IPS-18a (cell line): ENCODE results near the gene PPFIBP2.

Experiments
- H3K27ac ChIP-seq: one replicate; pipeline ENCODE4 v1.5.1; 2013; ENCODE audit warnings: low read length
- H3K27me3 ChIP-seq: one replicate; pipeline ENCODE4 v1.6.1; 2013; ENCODE audit warnings: mild to moderate bottlenecking, low read length; ENCODE audit not compliant: control insufficient read depth, insufficient read depth
- H3K36me3 ChIP-seq: one replicate; pipeline ENCODE4 v1.6.1; 2013; ENCODE audit warnings: low read depth, low read length; ENCODE audit not compliant: control insufficient read depth
- H3K4me1 ChIP-seq: one replicate; pipeline ENCODE4 v1.6.1; 2013; ENCODE audit warnings: low read depth, low read length; ENCODE audit not compliant: control insufficient read depth
- H3K4me3 ChIP-seq: one replicate; pipeline ENCODE4 v1.5.1; 2013; ENCODE audit warnings: low read length
- H3K9ac ChIP-seq: one replicate; pipeline ENCODE4 v1.6.1; 2013; ENCODE audit warnings: mild to moderate bottlenecking, low read length, moderate library complexity
- H3K9me3 ChIP-seq: one replicate; pipeline ENCODE4 v1.6.1; 2013; ENCODE audit warnings: low read depth, low read length; ENCODE audit not compliant: control insufficient read depth

The PPFIBP2 gene

DNA sequence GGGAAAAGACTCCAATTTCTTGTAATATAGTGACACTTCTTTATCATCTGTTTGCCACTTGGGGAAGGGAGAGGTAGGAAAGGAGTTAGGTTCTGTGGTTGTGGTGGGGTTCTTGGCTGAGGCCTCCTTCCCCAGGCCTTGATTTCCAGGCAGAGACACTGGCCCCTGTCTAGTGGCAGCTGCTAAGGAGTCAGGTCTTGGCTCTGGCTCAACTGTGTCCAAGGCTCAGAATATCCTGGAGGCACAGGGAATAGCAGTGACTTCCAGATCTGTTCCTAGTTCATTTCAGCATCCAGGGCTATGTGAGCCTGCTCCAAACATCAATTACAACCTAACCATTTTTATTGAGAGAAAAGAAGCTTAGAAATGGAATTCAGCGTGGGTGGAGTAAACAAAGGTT is 29.5 kb downstream of the PPFIBP2 start:
- Histone ChIP-seq H3K27me3 (no peaks in the 10 kb centered on the region), H3K27ac (no peak overlapping the region), H3K9ac (no peak overlapping the region), H3K4me1 (peaks cover 6% of the 10 kb centered on the region), H3K36me3 (no peaks in the 10 kb centered on the region), H3K4me3 (no peak overlapping the region), H3K9me3 (no peaks in the 10 kb centered on the region)

DNA sequence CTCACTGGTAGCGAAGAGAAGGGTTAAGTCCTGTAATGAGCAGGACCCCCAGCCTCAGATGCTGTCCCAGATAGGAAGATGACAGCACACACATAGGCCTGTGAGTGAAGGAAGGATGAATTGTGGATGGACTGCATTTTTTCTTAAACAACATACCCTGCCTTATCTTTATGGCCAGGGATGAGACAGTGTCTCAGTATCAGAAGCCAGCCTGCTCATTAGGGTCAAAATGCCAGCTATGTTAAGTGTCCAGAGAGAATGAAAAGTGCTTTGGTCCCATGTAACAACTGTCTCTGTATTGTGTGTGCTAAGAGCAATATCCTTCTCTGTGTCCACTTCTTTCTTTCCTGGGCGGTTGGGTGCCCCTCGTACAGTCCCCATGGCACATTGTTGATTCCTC is 30.2 kb downstream of the PPFIBP2 start:
- Histone ChIP-seq H3K9me3 (no peaks in the 10 kb centered on the region), H3K27ac (no peak overlapping the region), H3K9ac (no peak overlapping the region), H3K36me3 (no peaks in the 10 kb centered on the region), H3K4me1 (peaks cover 11% of the 10 kb centered on the region), H3K4me3 (no peak overlapping the region), H3K27me3 (no peaks in the 10 kb centered on the region)

DNA sequence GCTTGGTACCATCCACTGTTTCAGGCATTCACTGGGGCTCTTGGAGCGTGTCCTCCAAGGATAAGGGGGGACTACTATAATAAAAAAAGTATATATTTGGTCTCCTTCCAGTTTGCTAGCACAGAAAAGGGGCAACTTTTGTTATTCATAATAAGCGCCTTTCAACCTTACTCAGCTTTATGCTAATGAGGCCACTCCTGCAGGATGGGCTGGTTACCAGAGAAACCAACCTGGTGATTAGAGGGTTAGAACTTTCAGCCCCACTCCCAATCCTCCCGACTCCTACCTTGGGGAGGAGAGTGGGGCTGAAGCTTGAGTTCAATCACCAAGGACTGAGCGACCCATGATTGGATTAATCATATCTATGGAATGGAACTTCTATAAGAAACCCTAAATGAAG is 31.8 kb downstream of the PPFIBP2 start:
- Histone ChIP-seq H3K27me3 (no peaks in the 10 kb centered on the region), H3K27ac (no peak overlapping the region), H3K9me3 (no peaks in the 10 kb centered on the region), H3K4me1 (peaks cover 11% of the 10 kb centered on the region), H3K9ac (no peak overlapping the region), H3K4me3 (no peak overlapping the region), H3K36me3 (no peaks in the 10 kb centered on the region)

DNA sequence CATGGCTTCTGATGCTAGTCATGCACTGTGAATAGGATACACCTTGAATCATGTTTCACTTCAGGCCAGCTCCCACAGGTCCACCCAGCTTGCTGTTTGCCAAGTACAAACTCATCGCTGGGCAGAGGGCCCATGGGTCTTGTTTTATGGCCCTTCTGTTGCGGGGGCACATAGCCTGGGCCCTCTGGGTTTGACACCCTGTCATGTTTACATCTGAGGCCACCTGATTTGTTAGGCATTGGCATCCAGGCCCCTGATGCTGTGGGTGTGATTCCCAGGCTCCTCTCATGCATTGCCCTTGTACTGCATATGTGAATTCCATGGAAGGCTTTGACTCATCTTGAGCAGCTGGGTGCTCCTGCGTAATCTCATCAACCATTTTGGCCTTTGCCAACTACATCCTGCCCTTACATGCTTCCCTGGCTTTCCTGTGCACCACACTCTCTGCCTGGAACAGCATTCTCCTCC is 32.6 kb downstream of the PPFIBP2 start:
- Histone ChIP-seq H3K4me1 (peaks cover 11% of the 10 kb centered on the region), H3K9ac (no peak overlapping the region), H3K27me3 (no peaks in the 10 kb centered on the region), H3K27ac (no peak overlapping the region), H3K9me3 (no peaks in the 10 kb centered on the region), H3K36me3 (no peaks in the 10 kb centered on the region), H3K4me3 (no peak overlapping the region)

DNA sequence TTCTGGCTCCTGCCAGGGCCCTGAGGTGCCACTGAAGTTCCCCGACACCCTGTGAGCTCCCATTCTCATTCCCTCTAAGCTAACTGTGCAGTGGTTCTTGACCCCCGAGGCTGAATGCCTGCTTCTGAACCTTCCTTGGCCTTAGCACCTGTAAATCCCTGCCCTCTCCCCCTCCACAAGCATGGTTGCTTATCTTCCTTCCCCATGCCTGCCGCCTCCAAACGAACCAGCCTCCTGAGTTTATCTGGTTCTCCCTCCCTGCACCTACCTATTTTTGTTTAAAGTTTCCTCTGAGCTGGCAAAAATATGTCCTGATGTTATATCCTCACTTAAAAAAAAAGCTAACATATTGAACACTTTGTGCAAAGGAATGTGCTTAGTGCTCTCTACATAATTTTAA is 33.9 kb downstream of the PPFIBP2 start:
- H3K9ac ChIP-seq, result no peak overlapping the region
- no peaks in the 10 kb centered on the region for H3K9me3 ChIP-seq
- H3K4me3 ChIP-seq, result no peak overlapping the region
- no peaks in the 10 kb centered on the region for H3K36me3 ChIP-seq
- no peaks in the 10 kb centered on the region for H3K27me3 ChIP-seq
- H3K4me1 ChIP-seq, result peaks cover 11% of the 10 kb centered on the region
- H3K27ac ChIP-seq, result no peak overlapping the region

DNA sequence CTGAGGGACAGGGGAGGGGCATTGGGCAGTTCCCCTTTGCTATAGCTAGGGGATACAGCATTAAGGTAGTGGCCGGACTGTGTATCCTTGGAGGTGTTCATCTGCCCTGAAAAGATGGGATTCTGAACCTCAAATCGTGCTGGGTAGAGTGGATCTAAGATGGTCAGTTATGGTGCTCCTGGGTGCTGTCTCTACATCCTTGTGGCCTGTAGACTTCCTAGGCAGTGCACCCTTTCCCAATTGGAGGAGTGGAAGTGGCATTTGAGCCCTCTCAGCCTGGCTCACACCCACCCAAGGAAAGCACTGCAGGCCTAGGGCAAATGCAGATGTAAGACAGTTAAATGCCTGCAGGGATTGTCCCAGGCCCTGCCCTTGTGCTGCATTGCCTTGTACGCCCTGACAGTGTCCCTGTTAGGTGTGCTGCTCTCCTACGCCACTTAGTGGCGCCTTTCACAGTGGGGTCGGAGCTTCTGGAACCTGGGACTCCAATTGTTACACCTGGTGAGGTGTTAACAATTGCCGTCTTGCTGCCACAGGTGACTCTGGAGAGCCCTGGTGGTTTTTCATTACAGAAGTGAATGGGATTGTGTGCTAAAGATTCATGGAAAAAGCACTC is 35.0 kb downstream of the PPFIBP2 start:
- H3K9me3 ChIP-seq, result no peaks in the 10 kb centered on the region
- H3K4me1 ChIP-seq, result peaks cover 11% of the 10 kb centered on the region
- no peaks in the 10 kb centered on the region for H3K36me3 ChIP-seq
- H3K9ac ChIP-seq, result no peak overlapping the region
- no peaks in the 10 kb centered on the region for H3K27me3 ChIP-seq
- no peak overlapping the region for H3K27ac ChIP-seq
- H3K4me3 ChIP-seq, result no peak overlapping the region

DNA sequence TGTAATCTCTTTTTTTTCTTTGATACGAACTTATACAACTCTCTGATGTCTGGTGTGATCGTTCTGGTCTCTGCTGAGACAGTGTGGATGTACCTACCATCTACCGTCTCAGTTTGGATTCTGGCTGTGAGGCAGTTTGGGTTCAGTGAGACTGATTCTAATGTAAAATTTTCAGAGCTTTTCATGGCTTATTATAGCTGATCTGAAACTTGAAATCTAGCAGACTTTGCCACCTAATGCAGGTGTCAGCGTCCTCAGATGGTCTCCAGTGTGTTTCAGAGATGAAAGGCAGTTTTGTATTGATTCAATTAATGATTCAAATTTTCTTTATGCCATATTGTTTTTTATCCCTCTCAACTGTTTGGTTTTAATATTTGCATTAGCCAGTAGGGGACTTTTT is 35.9 kb downstream of the PPFIBP2 start:
- peaks cover 11% of the 10 kb centered on the region for H3K4me1 ChIP-seq
- H3K9me3 ChIP-seq, result no peaks in the 10 kb centered on the region
- no peaks in the 10 kb centered on the region for H3K27me3 ChIP-seq
- no peak overlapping the region for H3K27ac ChIP-seq
- H3K4me3 ChIP-seq, result no peak overlapping the region
- no peak overlapping the region for H3K9ac ChIP-seq
- no peaks in the 10 kb centered on the region for H3K36me3 ChIP-seq

DNA sequence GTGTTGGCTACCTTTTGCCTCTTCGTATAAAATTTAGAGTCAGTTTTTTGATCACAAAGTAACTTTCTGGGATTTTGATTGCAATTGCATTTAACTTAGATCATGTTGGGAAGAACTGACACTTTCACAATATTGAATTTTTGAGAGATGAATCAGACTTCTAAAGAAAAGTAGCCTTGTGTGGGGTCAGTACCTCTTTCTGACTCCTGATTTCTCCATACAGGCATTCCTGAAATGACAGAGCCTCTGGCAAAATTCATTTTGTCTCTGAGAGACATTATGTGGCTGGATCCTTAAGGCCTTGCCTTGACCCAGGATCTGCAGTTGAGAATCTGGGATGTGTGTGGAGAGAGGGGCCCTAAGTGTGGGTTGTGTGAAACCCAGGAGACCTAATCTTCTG is 37.8 kb downstream of the PPFIBP2 start:
- Histone ChIP-seq H3K36me3 (no peaks in the 10 kb centered on the region), H3K4me3 (no peak overlapping the region), H3K9ac (no peak overlapping the region), H3K27me3 (no peaks in the 10 kb centered on the region), H3K4me1 (peaks cover 5% of the 10 kb centered on the region), H3K27ac (no peak overlapping the region), H3K9me3 (no peaks in the 10 kb centered on the region)

DNA sequence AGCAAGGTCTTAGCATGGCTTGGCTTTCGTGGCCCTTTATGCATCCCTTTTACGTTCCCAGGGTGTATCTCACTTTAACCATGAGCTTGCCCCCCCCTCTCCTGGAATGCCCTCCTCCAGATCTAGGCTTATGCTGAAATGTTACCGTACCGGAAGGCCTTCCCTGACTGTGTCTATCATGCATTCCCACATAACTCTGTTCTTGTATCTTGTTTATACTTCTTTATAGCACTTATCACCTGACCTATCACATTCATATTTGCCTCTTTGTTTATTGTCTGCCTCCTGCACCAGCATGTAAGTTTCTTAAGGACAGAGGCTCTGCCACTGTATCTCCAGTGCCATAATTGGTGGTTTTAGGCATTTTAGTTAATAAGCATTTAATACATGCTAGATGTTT is 38.9 kb downstream of the PPFIBP2 start:
- no peak overlapping the region for H3K4me3 ChIP-seq
- H3K27me3 ChIP-seq, result no peaks in the 10 kb centered on the region
- H3K36me3 ChIP-seq, result no peaks in the 10 kb centered on the region
- H3K9ac ChIP-seq, result no peak overlapping the region
- H3K9me3 ChIP-seq, result no peaks in the 10 kb centered on the region
- H3K4me1 ChIP-seq, result peaks cover 5% of the 10 kb centered on the region
- no peak overlapping the region for H3K27ac ChIP-seq

DNA sequence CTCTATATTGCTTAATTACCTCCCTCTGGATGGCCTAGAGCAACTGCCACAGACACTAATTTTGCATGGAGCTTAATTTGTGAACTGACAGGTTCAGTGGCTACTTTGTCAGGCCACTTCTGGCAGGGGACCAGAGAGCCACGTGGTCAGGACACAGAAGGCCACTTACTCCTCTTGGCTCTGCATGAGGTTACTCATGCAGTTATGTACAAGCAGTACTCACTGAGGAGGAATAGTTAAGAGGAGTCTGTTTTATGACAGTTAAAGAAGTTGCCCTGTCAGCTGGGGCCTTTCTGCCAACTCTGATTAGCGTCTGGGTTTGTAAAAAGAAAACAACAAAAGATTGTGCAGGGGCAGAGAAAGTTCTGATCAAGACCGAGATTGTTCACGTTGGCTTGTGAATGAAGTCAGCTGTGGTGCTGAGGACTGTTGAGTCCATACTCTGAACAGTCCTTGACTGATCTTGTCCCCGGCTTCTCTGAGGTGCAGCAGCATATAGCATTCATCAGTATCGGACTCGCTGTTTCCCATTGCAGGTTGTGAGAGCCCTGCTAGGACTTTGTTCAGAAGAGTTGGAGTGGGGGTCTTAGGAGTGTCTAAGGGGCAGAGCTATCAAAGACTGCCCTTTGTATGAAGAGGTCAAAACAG is 41.4 kb downstream of the PPFIBP2 start:
- Histone ChIP-seq H3K27me3 (no peaks in the 10 kb centered on the region), H3K9me3 (no peaks in the 10 kb centered on the region), H3K4me3 (no peak overlapping the region), H3K9ac (no peak overlapping the region), H3K36me3 (no peaks in the 10 kb centered on the region), H3K27ac (no peak overlapping the region), H3K4me1 (peaks cover 7% of the 10 kb centered on the region)

DNA sequence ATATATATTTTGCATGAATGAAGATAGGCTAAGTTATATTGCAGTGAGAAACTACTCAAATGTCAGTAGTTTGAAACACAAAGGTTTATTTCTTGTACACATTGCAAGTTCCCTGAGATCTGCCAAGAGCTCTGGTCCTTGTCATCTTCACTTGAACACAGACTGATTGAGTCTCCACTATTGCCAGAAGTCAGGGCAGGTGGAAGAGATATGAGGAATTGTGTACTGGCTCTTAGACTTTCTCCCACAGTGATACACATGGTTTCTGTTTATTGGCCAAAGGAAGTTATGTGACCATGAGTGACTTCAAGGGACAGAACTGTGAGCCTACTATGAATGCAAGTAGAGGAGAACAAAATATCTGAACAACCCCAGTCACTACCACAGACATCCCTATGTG is 44.2 kb downstream of the PPFIBP2 start:
- Histone ChIP-seq H3K36me3 (no peaks in the 10 kb centered on the region), H3K4me3 (no peak overlapping the region), H3K9me3 (no peaks in the 10 kb centered on the region), H3K9ac (no peak overlapping the region), H3K4me1 (peaks cover 7% of the 10 kb centered on the region), H3K27ac (no peak overlapping the region), H3K27me3 (no peaks in the 10 kb centered on the region)
